HG02623 (cell line): ENCODE results near the gene LRRC10B.

ENCODE experiments used
- ATAC-seq: cut with Tn5 transposase; IDR thresholded peaks from one replicate; pipeline ENCODE4 v1.9.1; 2021; ENCODE audit warnings: moderate library complexity; ENCODE audit not compliant: unreplicated experiment

The LRRC10B gene

DNA sequence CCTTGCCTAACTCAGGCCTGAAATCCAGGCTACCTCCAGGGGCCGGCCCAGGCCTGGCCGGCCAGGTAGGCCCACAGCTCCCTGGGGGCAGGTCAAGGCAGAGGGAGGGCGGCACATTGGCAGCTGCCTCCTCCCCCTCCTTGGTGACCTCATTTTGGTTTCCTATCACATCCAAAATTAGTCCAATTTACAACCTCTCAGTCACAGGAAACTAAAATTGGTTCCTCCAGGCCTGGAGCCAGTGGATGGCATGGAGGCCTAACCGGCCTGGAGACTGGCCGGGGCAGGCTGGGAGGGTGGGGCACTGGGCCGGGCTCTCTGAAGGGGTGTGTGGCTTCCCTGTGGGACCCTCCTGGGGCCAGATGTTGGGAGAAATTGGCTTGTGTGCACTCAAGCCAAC lies 35.9 kb downstream of the LRRC10B start:
- ATAC-seq = no peak

DNA sequence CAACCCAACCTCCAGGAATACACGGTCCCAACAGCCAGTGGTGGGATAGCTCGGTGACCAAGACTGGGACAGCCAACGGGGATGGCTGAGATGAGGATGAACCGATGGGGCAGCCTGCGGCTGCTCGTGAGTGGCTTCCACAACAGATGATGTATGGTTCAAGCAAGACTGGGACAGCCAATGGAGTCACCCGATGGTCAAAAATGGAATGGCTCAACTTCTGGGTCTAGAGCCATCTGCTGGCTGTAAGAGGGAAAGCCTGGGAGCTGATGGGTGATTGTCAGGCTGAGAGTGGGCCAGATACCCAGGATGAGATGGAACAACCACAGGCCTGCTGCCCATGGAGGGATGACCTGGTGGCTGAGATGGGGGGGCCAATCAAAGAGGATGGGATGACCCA lies 36.8 kb downstream of the LRRC10B start:
- no peak for ATAC-seq

GRCh38 chr11:61545921-61546320 lies 37.4 kb downstream of the LRRC10B start:
- ATAC-seq = no peak

DNA sequence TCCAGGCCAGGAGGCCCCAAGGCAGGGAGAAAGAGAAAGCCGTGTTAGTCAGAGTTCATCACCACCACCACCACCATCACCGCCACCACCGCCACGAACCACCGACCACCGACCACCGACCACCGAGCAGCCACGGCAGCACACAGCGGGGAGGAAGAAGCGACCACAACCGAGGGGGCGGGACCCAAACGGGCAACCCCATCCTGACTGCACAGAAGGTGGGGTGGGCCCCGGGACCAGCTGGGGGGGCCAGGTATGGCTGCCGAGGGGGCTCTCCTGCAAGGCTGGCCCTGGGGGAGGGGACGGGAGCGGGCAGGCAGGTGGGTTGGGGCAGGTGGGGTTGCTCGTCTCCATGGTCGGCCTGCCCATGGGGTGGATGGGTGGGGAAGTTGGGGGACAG lies 38.1 kb downstream of the LRRC10B start:
- ATAC-seq = no peak

GRCh38 chr11:61547246-61547645 lies 38.7 kb downstream of the LRRC10B start:
- no peak for ATAC-seq

GRCh38 chr11:61549177-61549576 lies 40.6 kb downstream of the LRRC10B start:
- no peak for ATAC-seq

- no peak for ATAC-seq
Measured at GRCh38 chr11:61549662-61550568, 41.4 kb downstream of the LRRC10B start.

- no peak for ATAC-seq
Measured at GRCh38 chr11:61550665-61551227, 42.2 kb downstream of the LRRC10B start.

DNA sequence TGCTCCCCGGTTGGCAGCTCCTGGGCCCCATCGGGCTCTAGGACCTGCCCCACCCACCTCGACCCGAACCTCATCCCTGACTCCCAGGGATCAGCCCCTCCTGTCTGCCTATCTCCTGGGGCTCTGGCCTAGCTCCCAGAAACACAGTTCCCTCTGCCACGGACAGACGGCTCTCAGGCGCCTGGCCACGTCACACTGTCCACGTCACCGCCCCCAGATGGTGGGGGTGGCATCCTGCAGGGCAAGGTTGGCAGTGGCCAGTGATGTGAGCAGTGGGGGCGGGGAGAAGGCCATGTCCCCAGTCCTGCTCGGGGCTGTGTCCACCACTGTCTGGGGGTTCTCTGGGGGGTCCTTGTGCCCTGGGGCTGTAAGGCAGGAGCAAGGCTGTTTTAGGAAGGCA lies 43.1 kb downstream of the LRRC10B start:
- ATAC-seq = no peak

GRCh38 chr11:61552108-61552635 lies 43.6 kb downstream of the LRRC10B start:
- no peak for ATAC-seq

GRCh38 chr11:61553373-61554171 lies 45.0 kb downstream of the LRRC10B start:
- ATAC-seq = no peak

DNA sequence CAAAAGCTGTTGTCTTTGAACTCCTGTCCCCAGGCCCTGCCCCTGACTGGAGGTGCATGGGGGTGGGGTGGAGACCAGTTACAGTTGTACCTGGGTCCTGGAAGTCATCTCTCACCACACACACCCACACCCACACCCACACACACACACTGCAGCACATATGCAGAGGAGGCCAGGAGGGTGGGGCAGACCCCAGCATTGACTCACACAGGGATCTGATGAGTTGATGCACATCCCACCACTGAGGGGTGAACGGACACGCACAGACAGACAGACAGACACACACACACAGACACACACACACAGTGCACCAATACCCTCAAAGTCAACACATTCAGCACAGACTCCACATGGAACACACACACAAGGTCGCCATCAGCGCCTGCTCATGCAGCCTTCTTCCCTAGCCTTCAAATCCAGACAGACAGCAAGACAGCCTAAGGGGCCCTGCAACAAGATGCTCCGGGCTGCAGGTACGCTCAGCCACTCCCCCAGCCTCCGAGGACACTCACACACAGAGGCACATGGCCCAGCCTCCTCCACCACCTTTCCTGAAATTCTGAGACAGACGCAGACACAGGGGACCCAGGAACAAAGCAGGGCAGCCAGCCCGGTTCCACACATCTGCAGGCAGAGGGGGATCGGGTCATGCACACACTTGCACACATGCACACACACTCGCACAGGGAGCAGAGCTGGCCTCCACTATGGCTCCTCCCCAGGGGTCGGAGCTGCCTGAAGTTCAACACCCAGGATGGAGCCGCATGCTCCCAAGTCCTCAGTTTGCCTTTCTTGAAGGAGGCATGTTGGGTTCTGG lies 45.8 kb downstream of the LRRC10B start:
- ATAC-seq = no peak

DNA sequence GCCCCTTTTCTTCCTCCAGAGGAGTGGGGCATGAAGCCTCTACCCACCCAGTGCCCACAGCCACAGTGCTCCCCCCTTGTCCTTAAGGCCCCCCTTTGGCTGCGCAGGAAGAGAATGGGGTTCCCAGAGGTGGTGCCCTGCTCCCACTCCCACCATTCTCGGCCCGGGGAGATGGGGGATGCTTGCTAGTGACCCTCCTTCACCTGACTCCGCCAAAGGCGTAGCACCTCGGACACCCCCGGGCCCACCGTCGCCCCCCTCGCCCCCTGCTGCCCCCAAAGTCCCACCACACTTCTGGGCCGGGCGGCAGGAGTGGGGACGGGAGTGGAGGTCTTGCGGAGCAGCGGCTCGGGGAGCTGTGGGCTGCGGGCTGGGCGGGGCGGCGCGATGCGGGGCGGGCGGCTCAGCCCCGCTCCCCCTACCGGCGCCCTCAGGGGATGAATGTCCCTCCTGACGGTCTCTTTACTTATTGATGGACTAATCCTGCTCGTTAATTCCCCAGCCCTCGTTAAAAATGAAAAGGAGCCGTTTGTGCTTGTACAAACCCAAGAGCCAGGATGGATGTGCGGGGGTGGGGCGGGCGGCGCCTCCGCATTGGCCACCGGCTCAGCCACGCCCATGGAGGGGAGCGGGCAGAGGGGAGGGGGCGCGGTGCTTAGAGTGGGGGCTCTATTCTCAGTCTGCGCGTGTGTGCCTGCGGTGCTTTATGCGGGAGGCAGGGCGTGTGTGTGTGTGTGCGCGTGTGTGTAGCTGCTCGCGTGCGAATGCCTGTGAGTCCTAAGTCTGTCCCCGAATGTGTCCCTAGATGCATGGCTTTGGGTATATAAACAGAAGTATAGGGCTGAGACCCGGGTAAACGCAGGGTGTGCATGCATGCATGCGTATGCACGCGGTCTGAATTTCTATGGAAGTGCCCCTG lies 46.8 kb downstream of the LRRC10B start:
- no peak for ATAC-seq

DNA sequence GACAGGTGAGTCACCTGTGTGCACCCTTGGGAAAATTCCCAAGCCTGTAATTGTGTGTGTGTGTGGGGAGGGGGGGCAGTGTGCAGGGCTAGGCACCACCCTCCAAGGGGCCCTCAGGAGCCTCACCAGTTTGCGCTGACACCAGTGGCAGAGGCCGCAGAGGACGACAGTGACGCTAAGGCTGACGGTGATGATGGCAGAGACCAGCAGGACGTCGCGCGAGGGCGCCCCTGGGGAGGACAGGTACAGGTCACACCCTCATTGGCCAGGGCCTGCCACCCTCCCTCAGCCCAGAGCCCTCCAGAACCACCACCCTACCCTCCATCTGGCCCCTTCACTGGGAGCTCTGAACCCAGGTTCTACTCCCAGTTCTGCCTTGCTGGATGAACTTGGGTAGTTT lies 47.4 kb downstream of the LRRC10B start:
- no peak for ATAC-seq

DNA sequence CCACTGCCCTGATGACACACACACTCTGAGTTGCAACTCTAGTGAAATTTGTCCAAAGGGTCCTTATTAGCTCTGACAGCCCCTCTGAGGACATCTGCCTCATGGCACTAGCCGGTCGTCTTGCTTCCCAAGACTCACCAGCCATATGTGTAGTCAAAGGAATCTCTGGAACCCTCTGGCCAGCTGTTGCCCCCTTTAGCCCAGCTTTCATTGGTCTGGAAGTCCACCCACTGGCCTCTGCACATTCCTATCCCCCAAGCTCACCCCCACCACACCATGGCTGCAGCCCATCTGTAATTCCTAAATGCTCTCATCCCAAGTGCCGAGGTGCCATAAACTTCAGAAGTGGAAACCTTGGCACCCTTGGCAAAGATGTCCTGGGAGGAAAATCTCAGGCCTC lies 48.1 kb downstream of the LRRC10B start:
- no peak for ATAC-seq
